ENCODE measurements around the gene NDUFV2. TPM values are rescaled to one million over a fixed set of nuclear protein-coding genes. Genes with fewer than 3 reads are reported as not detected.

The NDUFV2 gene
- total and polyA plus RNA-seq, 2 of the 13 experiments (the other 11 are each of a cell fraction or from before 2014, with no cell fraction given), result 216 to 299 TPM

DNA sequence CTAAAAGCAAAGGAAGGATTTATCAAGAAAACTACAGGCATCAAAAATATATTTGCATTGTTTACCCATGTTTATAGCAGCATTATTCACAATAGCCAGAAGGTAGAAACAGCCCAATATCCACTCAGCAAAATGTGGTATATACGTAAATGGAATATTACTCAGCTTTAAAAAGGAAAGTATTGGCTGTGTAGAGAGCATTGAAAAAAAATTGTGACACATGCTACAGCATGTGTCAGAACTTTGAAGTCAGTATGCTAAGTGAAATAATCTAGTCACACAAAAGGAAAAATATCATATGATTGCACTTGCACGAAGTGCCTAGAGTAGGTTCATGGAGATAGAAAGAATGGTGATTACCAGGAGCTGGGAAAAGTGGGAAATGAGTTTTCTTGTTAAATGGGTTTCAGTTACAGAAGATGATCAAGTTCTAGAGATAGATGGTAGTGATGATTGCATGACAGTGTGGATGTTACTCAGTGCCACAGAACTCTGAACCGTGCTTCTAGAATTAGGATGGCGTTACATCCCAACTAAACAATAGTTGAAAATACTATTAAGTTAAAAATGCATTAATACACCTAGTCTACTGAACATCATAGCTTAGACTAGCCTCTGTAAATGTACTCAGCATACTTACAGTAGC is 54.2 kb downstream of the NDUFV2 start:
- CTCF ChIA-PET (ENCODE audit: low intra/inter-chr PET ratio, low total read pairs), result no interaction called here
- WGBS (ENCODE audit: low lambda C conversion rate), result 95% methylated on average over 4 of the region's 4 CpGs
- peaks cover 24% of the 10 kb centered on the region for H3K4me1 ChIP-seq (ENCODE audit: insufficient read depth, low read length)
- no peak overlapping the region for H3K4me3 ChIP-seq (replicated peaks in 1 of 3; ENCODE audit: insufficient read depth in 1 of 3, low read depth in 2 of 3, low read length in 3 of 3)
- peaks cover 89% of the 10 kb centered on the region for H3K79me2 ChIP-seq (ENCODE audit: insufficient read depth, low read length)
- peaks cover 0 to 9% of the 10 kb centered on the region in 2 experiments; a peak in 2 of 5 replicates for H3K36me3 ChIP-seq (replicated peaks in 1 of 2; ENCODE audit: control insufficient read depth in 1 of 2, insufficient read depth in 2 of 2, low read length in 2 of 2)
- intact Hi-C loops (cut with micrococcal nuclease; ENCODE audit: unreplicated experiment), result loop anchor here (5.0 kb wide), 1 partner anchor 311 kb away; no protein-coding TSS in a partner anchor
- TF ChIP-seq NR2F2 (IDR thresholded peaks at IDR 0.05; ENCODE audit: borderline replicate concordance, low read depth) (no peak), CBFB (CRISPR knock-in tag; IDR thresholded peaks at IDR 0.05) (no peak), ZSCAN29 (CRISPR knock-in tag; conservative IDR thresholded peaks at IDR 0.05) (no peak), ZNF225 (CRISPR knock-in tag; IDR thresholded peaks at IDR 0.05) (no peak), KLF6 (CRISPR knock-in tag; IDR thresholded peaks at IDR 0.05) (no peak), RBM39 (IDR thresholded peaks at IDR 0.05; ENCODE audit: low read depth, low read length, poor library complexity, severe bottlenecking) (no peak), ZNF510 (CRISPR knock-in tag; IDR thresholded peaks at IDR 0.05; ENCODE audit: low read depth) (no peak)
- TF ChIP-seq, protein P1, sequence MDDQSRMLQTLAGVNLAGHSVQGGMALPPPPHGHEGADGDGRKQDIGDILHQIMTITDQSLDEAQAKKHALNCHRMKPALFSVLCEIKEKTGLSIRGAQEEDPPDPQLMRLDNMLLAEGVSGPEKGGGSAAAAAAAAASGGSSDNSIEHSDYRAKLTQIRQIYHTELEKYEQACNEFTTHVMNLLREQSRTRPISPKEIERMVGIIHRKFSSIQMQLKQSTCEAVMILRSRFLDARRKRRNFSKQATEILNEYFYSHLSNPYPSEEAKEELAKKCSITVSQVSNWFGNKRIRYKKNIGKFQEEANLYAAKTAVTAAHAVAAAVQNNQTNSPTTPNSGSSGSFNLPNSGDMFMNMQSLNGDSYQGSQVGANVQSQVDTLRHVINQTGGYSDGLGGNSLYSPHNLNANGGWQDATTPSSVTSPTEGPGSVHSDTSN (CRISPR knock-in tag; IDR thresholded peaks at IDR 0.05; ENCODE audit: borderline replicate concordance), result no peak
- TF ChIP-seq, protein P2, sequence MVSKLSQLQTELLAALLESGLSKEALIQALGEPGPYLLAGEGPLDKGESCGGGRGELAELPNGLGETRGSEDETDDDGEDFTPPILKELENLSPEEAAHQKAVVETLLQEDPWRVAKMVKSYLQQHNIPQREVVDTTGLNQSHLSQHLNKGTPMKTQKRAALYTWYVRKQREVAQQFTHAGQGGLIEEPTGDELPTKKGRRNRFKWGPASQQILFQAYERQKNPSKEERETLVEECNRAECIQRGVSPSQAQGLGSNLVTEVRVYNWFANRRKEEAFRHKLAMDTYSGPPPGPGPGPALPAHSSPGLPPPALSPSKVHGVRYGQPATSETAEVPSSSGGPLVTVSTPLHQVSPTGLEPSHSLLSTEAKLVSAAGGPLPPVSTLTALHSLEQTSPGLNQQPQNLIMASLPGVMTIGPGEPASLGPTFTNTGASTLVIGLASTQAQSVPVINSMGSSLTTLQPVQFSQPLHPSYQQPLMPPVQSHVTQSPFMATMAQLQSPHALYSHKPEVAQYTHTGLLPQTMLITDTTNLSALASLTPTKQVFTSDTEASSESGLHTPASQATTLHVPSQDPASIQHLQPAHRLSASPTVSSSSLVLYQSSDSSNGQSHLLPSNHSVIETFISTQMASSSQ (IDR thresholded peaks at IDR 0.05; ENCODE audit: low read depth), result no peak
- TF ChIP-seq, protein P2 (CRISPR knock-in tag; IDR thresholded peaks at IDR 0.05; ENCODE audit: borderline replicate concordance), result no peak
- POLR2A ChIA-PET, result no interaction called here
- ATAC-seq (no peak), DNase-seq (ENCODE audit: low spot score) (no peak), FAIRE-seq (no peak)
- in situ Hi-C loops (cut with HindIII; ENCODE audit: extremely low pct_ligation_motif_present, low pct_unique_long_range_greater_than_20kb), result no loop called here
- H3K9me3 ChIP-seq (ENCODE audit: low read length), result no peaks in the 10 kb centered on the region
- no peaks in the 10 kb centered on the region for H3K27me3 ChIP-seq (ENCODE audit: control insufficient read depth in 1 of 2, insufficient read depth in 2 of 2, low read length in 2 of 2)
- no peak overlapping the region for H3K27ac ChIP-seq (ENCODE audit: extremely low read length, insufficient read depth, low read length)
- H3K4me2 ChIP-seq (ENCODE audit: low read depth, low read length), result no peak overlapping the region
- BruUV-seq (replicated peaks), result TSS peak; percentile 9
- no peak overlapping the region for H3K9ac ChIP-seq (ENCODE audit: insufficient read depth, low read depth, low read length)
- no peak overlapping the region for H2AFZ ChIP-seq (ENCODE audit: low read length)
- H4K20me1 ChIP-seq (ENCODE audit: insufficient read depth, low read length), result peaks cover 13% of the 10 kb centered on the region; the same call in 1 of the 2 replicates
